Measurements from ENCODE around the gene AUTS2. TPM values are rescaled to one million over a fixed set of nuclear protein-coding genes. Genes with fewer than 3 reads are reported as not detected.

AUTS2 gene
- total and polyA plus RNA-seq, 2 experiments from 2014 or later = 32.0 to 91.0 TPM

DNA sequence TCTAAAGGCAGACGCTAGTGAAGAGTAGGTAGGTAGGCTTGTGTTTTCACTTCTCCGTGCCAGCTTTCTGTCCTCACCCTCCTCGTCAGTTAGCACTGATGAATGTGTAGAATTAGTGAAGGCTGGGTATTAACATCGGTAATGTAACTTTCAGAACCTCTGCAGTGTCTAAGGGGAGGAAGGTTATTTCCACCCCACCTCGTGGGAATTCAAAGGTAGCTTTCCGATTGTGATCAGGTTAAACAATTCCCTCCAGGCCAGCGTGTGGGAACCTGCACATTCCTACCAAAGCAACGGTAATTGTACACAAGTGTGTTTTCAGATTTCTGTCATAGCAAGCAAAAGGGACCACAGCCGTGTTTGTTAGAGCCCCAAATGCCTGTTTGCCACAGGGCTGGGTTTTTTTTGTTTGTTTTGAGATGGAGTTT is 1128.7 kb downstream of the AUTS2 start:
- H3K9me3 Mint-ChIP-seq = peaks cover 7% of the 10 kb centered on the region; the same call in 1 of the 3 replicates
- ATAC-seq = no peak
- Histone ChIP-seq H3K27me3 (ENCODE audit: insufficient read depth) (no peaks in the 10 kb centered on the region), H3F3A (replicated peaks; ENCODE audit: low read depth) (peaks cover 12% of the 10 kb centered on the region), H2AFZ (no peak overlapping the region), H3K36me3 (ENCODE audit: insufficient read depth) (no peaks in the 10 kb centered on the region), H3K9me2 (ENCODE audit: insufficient read depth) (peaks cover 6% of the 10 kb centered on the region; the same call in 1 of the 2 replicates), H3K79me2 (replicated peaks; ENCODE audit: insufficient read depth) (peaks cover 93% of the 10 kb centered on the region), H3K4me1 (ENCODE audit: insufficient read depth) (peaks cover 66% of the 10 kb centered on the region), H3K27ac (ENCODE audit: low read depth) (peak overlapping the region; percentile 92), H3K4me3 (no peak overlapping the region), H4K20me1 (replicated peaks; ENCODE audit: insufficient read depth) (peaks cover 15% of the 10 kb centered on the region; the same call in 1 of the 2 replicates), H3K4me2 (peak overlapping the region; percentile 31)
- peaks cover 75% of the 10 kb centered on the region for H3K4me1 Mint-ChIP-seq
- peak overlapping the region; percentile 20; the same call in 1 of the 3 replicates for H3K4me3 Mint-ChIP-seq
- peaks cover 8% of the 10 kb centered on the region for H3K27me3 Mint-ChIP-seq (ENCODE audit: insufficient read depth, low read depth, poor library complexity)
- peak overlapping the region; percentile 21; the same call in 1 of the 2 replicates for H3K27ac Mint-ChIP-seq
- DNase-seq (ENCODE audit: low spot score) = no peak
- TF ChIP-seq POLR2AphosphoS5 (IDR thresholded peaks at IDR 0.05; ENCODE audit: low read depth) = no peak
- no peak for TF ChIP-seq EZH2phosphoT487 (IDR thresholded peaks at IDR 0.05; ENCODE audit: unreplicated experiment)
- no peak for TF ChIP-seq STAT1 (IDR thresholded peaks at IDR 0.05; ENCODE audit: unreplicated experiment)
- H3K36me3 Mint-ChIP-seq (ENCODE audit: low read depth) = peaks cover 18% of the 10 kb centered on the region

DNA sequence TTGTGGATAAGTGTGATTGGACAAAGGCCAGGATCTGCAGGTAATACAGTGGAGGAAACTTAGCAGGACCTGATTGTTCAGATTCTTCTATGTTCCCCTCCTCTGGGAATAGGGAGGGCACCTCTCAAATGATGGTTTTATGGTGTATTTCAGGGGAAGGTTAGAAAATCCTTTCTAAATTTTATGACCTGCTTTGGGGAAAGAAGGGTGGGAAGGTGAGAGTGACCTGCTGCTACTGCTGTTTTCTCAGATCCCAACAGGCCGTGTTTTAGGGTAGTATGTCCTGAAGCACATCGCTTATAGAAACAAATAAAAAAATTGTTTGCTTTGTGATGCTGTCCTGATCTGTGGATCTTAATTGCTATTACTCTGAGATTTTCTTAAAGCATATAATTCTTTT is 1129.6 kb downstream of the AUTS2 start:
- no peak for TF ChIP-seq JUNB (IDR thresholded peaks at IDR 0.05; ENCODE audit: unreplicated experiment)
- TF ChIP-seq CREB1 (CRISPR knock-in tag; IDR thresholded peaks at IDR 0.05; ENCODE audit: low read depth) = no peak
- H4K20me1 ChIP-seq (replicated peaks; ENCODE audit: insufficient read depth) = peaks cover 16% of the 10 kb centered on the region; the same call in 1 of the 2 replicates
- peak overlapping the region; percentile 53; the same call in 1 of the 2 replicates for H3K4me2 ChIP-seq
- peaks cover 6% of the 10 kb centered on the region; the same call in 1 of the 2 replicates for H3K9me2 ChIP-seq (ENCODE audit: insufficient read depth)
- Mint-ChIP-seq H3K36me3 (ENCODE audit: low read depth) (peaks cover 18% of the 10 kb centered on the region), H3K27ac (peak overlapping the region; percentile 32; the same call in 1 of the 2 replicates), H3K9me3 (peaks cover 7% of the 10 kb centered on the region; the same call in 1 of the 3 replicates), H3K27me3 (ENCODE audit: insufficient read depth, low read depth, poor library complexity) (peaks cover 8% of the 10 kb centered on the region), H3K4me3 (no peak overlapping the region), H3K4me1 (peaks cover 72% of the 10 kb centered on the region)
- no peaks in the 10 kb centered on the region for H3K27me3 ChIP-seq (ENCODE audit: insufficient read depth)
- H3K4me3 ChIP-seq = no peak overlapping the region
- peak overlapping the region; percentile 92; the same call in 1 of the 2 replicates for H3K27ac ChIP-seq (ENCODE audit: low read depth)
- DNase-seq (ENCODE audit: low spot score) = no peak
- H3F3A ChIP-seq (replicated peaks; ENCODE audit: low read depth) = peaks cover 12% of the 10 kb centered on the region
- no peak for ATAC-seq
- no peak overlapping the region for H2AFZ ChIP-seq
- no peaks in the 10 kb centered on the region for H3K36me3 ChIP-seq (ENCODE audit: insufficient read depth)
- H3K4me1 ChIP-seq (ENCODE audit: insufficient read depth) = peaks cover 60% of the 10 kb centered on the region
- peaks cover 93% of the 10 kb centered on the region for H3K79me2 ChIP-seq (replicated peaks; ENCODE audit: insufficient read depth)

- Mint-ChIP-seq H3K4me1 (peaks cover 65% of the 10 kb centered on the region), H3K4me3 (peak overlapping the region; percentile 20), H3K36me3 (ENCODE audit: low read depth) (peaks cover 18% of the 10 kb centered on the region), H3K27ac (peak overlapping the region; percentile 32), H3K9me3 (peaks cover 7% of the 10 kb centered on the region; the same call in 1 of the 3 replicates), H3K27me3 (ENCODE audit: insufficient read depth, low read depth, poor library complexity) (peaks cover 8% of the 10 kb centered on the region)
- Histone ChIP-seq H3K4me3 (peak overlapping the region; percentile 20; the same call in 1 of the 2 replicates), H3K9me2 (ENCODE audit: insufficient read depth) (peaks cover 6% of the 10 kb centered on the region; the same call in 1 of the 2 replicates), H2AFZ (no peak overlapping the region), H3K79me2 (replicated peaks; ENCODE audit: insufficient read depth) (peaks cover 93% of the 10 kb centered on the region), H3K36me3 (ENCODE audit: insufficient read depth) (no peaks in the 10 kb centered on the region), H3K27me3 (ENCODE audit: insufficient read depth) (no peaks in the 10 kb centered on the region), H3K4me2 (peak overlapping the region; percentile 69), H4K20me1 (replicated peaks; ENCODE audit: insufficient read depth) (peaks cover 16% of the 10 kb centered on the region; the same call in 1 of the 2 replicates), H3K27ac (ENCODE audit: low read depth) (peak overlapping the region; percentile 92), H3F3A (replicated peaks; ENCODE audit: low read depth) (peaks cover 12% of the 10 kb centered on the region), H3K4me1 (ENCODE audit: insufficient read depth) (peaks cover 53% of the 10 kb centered on the region)
- peak; percentile 94 for DNase-seq (ENCODE audit: low spot score)
- ATAC-seq = peak; percentile 94
- no peak for TF ChIP-seq JUNB (IDR thresholded peaks at IDR 0.05; ENCODE audit: unreplicated experiment)
- TF ChIP-seq ZNF331 (CRISPR knock-in tag; IDR thresholded peaks at IDR 0.05; ENCODE audit: low read depth) = no peak
- peak; percentile 34; the same call in 1 of the 2 replicates for TF ChIP-seq NANOG (IDR thresholded peaks at IDR 0.05; ENCODE audit: borderline replicate concordance)
- TF ChIP-seq ZNF114 (CRISPR knock-in tag; IDR thresholded peaks at IDR 0.05) = 0 out of 2 replicates have a peak, but pooled peaks have one; percentile 12
- TF ChIP-seq, protein P1, sequence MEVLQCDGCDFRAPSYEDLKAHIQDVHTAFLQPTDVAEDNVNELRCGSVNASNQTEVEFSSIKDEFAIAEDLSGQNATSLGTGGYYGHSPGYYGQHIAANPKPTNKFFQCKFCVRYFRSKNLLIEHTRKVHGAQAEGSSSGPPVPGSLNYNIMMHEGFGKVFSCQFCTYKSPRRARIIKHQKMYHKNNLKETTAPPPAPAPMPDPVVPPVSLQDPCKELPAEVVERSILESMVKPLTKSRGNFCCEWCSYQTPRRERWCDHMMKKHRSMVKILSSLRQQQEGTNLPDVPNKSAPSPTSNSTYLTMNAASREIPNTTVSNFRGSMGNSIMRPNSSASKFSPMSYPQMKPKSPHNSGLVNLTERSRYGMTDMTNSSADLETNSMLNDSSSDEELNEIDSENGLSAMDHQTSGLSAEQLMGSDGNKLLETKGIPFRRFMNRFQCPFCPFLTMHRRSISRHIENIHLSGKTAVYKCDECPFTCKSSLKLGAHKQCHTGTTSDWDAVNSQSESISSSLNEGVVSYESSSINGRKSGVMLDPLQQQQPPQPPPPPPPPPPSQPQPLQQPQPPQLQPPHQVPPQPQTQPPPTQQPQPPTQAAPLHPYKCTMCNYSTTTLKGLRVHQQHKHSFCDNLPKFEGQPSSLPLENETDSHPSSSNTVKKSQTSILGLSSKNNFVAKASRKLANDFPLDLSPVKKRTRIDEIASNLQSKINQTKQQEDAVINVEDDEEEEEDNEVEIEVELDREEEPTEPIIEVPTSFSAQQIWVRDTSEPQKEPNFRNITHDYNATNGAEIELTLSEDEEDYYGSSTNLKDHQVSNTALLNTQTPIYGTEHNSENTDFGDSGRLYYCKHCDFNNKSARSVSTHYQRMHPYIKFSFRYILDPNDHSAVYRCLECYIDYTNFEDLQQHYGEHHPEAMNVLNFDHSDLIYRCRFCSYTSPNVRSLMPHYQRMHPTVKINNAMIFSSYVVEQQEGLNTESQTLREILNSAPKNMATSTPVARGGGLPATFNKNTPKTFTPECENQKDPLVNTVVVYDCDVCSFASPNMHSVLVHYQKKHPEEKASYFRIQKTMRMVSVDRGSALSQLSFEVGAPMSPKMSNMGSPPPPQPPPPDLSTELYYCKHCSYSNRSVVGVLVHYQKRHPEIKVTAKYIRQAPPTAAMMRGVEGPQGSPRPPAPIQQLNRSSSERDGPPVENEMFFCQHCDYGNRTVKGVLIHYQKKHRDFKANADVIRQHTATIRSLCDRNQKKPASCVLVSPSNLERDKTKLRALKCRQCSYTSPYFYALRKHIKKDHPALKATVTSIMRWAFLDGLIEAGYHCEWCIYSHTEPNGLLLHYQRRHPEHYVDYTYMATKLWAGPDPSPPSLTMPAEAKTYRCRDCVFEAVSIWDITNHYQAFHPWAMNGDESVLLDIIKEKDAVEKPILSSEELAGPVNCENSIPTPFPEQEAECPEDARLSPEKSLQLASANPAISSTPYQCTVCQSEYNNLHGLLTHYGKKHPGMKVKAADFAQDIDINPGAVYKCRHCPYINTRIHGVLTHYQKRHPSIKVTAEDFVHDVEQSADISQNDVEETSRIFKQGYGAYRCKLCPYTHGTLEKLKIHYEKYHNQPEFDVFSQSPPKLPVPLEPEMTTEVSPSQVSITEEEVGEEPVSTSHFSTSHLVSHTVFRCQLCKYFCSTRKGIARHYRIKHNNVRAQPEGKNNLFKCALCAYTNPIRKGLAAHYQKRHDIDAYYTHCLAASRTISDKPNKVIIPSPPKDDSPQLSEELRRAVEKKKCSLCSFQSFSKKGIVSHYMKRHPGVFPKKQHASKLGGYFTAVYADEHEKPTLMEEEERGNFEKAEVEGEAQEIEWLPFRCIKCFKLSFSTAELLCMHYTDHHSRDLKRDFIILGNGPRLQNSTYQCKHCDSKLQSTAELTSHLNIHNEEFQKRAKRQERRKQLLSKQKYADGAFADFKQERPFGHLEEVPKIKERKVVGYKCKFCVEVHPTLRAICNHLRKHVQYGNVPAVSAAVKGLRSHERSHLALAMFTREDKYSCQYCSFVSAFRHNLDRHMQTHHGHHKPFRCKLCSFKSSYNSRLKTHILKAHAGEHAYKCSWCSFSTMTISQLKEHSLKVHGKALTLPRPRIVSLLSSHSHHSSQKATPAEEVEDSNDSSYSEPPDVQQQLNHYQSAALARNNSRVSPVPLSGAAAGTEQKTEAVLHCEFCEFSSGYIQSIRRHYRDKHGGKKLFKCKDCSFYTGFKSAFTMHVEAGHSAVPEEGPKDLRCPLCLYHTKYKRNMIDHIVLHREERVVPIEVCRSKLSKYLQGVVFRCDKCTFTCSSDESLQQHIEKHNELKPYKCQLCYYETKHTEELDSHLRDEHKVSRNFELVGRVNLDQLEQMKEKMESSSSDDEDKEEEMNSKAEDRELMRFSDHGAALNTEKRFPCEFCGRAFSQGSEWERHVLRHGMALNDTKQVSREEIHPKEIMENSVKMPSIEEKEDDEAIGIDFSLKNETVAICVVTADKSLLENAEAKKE (CRISPR knock-in tag; IDR thresholded peaks at IDR 0.05) = peak; percentile 61
- TF ChIP-seq POLR2AphosphoS5 (IDR thresholded peaks at IDR 0.05; ENCODE audit: low read depth) = no peak
These were observed 1130.7 kb downstream of the AUTS2 start for GRCh38 chr7:70728872-70729552.

Measured in GM23338 (cell line).